Measurements from ENCODE around the gene AP1B1. TPM values are rescaled to one million over a fixed set of nuclear protein-coding genes. Genes with fewer than 3 reads are reported as not detected.

The AP1B1 gene
- total and polyA plus RNA-seq, 2 of the 8 experiments (the other 6 are each of a cell fraction or from before 2014, with no cell fraction given), result 64.2 to 86.8 TPM

- Histone ChIP-seq H3K23ac (ENCODE audit: insufficient read length) (no peak overlapping the region), H4K20me1 (replicated peaks in 1 of 2; ENCODE audit: control insufficient read depth in 1 of 2, insufficient read depth in 2 of 2, low read length in 2 of 2) (peaks cover 10 to 15% of the 10 kb centered on the region in 2 experiments), H3K27me3 (replicated peaks in 1 of 4; ENCODE audit: control insufficient read depth in 3 of 4, extremely low read depth in 1 of 4, insufficient read depth in 3 of 4, low read length in 3 of 4) (no peaks in the 10 kb centered on the region), H4K5ac (ENCODE audit: insufficient read length, low read depth, low read length) (no peak overlapping the region), H3K4ac (replicated peaks; ENCODE audit: insufficient read length, low read depth, low read length) (no peak overlapping the region), H2BK15ac (ENCODE audit: low read length) (no peak overlapping the region), H3K4me2 (ENCODE audit: insufficient read depth in 1 of 2, low read depth in 2 of 2, low read length in 2 of 2) (no peak overlapping the region), H4K8ac (ENCODE audit: extremely low read depth, insufficient read depth, low read length) (no peak overlapping the region), H3K79me1 (ENCODE audit: low read depth, low read length) (peaks cover 17% of the 10 kb centered on the region; the same call in 1 of the 2 replicates), H3K36me3 (ENCODE audit: control insufficient read depth in 2 of 4, insufficient read depth in 4 of 4, low read length in 3 of 4) (peaks cover 0 to 7% (median 0%) of the 10 kb centered on the region in 4 experiments; a peak in 1 of 8 replicates), H3K14ac (ENCODE audit: insufficient read length) (no peak overlapping the region), H2BK12ac (ENCODE audit: low read depth, low read length) (no peak overlapping the region), H2BK120ac (replicated peaks; ENCODE audit: low read depth, low read length) (no peak overlapping the region), H2AK5ac (ENCODE audit: low read depth, low read length) (no peak overlapping the region), H3K9ac (replicated peaks in 1 of 4; ENCODE audit: extremely low read depth in 1 of 4, low read depth in 3 of 4, low read length in 3 of 4) (no peak overlapping the region), H2BK20ac (ENCODE audit: low read length) (no peak overlapping the region), H3K56ac (replicated peaks; ENCODE audit: insufficient read length, low read depth, low read length) (no peak overlapping the region), H2BK5ac (ENCODE audit: low read depth, low read length) (no peak overlapping the region), H3K23me2 (ENCODE audit: low read depth, low read length) (peaks cover 6% of the 10 kb centered on the region; the same call in 1 of the 2 replicates), H3K79me2 (ENCODE audit: control insufficient read depth in 1 of 2, insufficient read depth in 2 of 2, low read length in 2 of 2) (peaks cover 0 to 43% of the 10 kb centered on the region in 2 experiments; a peak in 2 of 4 replicates), H3K27ac (ENCODE audit: low read depth, low read length) (no peak overlapping the region), H3K18ac (ENCODE audit: extremely low read depth, low read length) (no peak overlapping the region), H2AFZ (ENCODE audit: low read length) (no peak overlapping the region), H3K4me3 (ENCODE audit: extremely low read depth in 1 of 4, insufficient read depth in 2 of 4, low read depth in 3 of 4, low read length in 4 of 4) (no peak overlapping the region), H3K4me1 (replicated peaks in 1 of 4; ENCODE audit: control insufficient read depth in 3 of 4, insufficient read depth in 4 of 4, low read length in 3 of 4) (peaks cover 2 to 5% (median 2%) of the 10 kb centered on the region in 4 experiments; a peak in 4 of 7 replicates), H3K9me3 (ENCODE audit: insufficient read depth in 2 of 2, low read depth in 1 of 2, low read length in 1 of 2) (no peaks in the 10 kb centered on the region), H4K91ac (replicated peaks; ENCODE audit: insufficient read length, low read length) (no peak overlapping the region)
- FAIRE-seq (no peak), DNase-seq (ENCODE audit: low read depth in 1 of 2, low spot score in 2 of 2) (no peak)
- ChIA-PET POLR2A (ENCODE audit: partially characterized antibody) (no interaction called here), CTCF (ENCODE audit: partially characterized antibody) (interaction anchor here (1.4 to 1.8 kb wide), 2 partner anchors 12 to 22 kb away, joined by 4 to 5 read pairs; no protein-coding TSS in a partner anchor)
- 89% methylated on average over 3 of the region's 3 CpGs; no CpG with 5 or more reads in 1 of the 2 experiments for WGBS, 2 experiments (ENCODE audit: extremely low coverage in 1 of 2, insufficient coverage in 1 of 2, insufficient read length in 1 of 2, insufficient replicate concordance in 2 of 2, low coverage in 1 of 2, low lambda C conversion rate in 2 of 2, missing lambda C conversion rate in 1 of 2)
- TF ChIP-seq CHD2 (IDR thresholded peaks at IDR 0.05; ENCODE audit: low read length), result no peak
- TF ChIP-seq POLR2A (IDR thresholded peaks at IDR 0.05; ENCODE audit: control extremely low read depth in 1 of 2, low read depth in 2 of 2, low read length in 2 of 2), result no peak
- no peak for TF ChIP-seq BCL11A (IDR thresholded peaks at IDR 0.05; ENCODE audit: low read depth in 2 of 2, low read length in 2 of 2)
- no peak for TF ChIP-seq GABPA (IDR thresholded peaks at IDR 0.05; ENCODE audit: borderline replicate concordance, insufficient read depth, low read length)
- no peak for TF ChIP-seq RFX5 (IDR thresholded peaks at IDR 0.05; ENCODE audit: borderline replicate concordance, low read depth, low read length)
These were observed 3.1 kb downstream of the AP1B1 start for GRCh38 chr22:29385151-29385704.

Data from H1 (cell line).